ENCODE measurements around the gene ARHGAP4.

ARHGAP4 gene

GRCh38 chrX:153862369-153863250 is 63.5 kb downstream of the ARHGAP4 start:
- H3K27me3 Mint-ChIP-seq (ENCODE audit: low read depth): no peaks in the 10 kb centered on the region
- no peaks in the 10 kb centered on the region for H3K36me3 Mint-ChIP-seq (ENCODE audit: low read depth)
- no peak overlapping the region for H3K27ac Mint-ChIP-seq

DNA sequence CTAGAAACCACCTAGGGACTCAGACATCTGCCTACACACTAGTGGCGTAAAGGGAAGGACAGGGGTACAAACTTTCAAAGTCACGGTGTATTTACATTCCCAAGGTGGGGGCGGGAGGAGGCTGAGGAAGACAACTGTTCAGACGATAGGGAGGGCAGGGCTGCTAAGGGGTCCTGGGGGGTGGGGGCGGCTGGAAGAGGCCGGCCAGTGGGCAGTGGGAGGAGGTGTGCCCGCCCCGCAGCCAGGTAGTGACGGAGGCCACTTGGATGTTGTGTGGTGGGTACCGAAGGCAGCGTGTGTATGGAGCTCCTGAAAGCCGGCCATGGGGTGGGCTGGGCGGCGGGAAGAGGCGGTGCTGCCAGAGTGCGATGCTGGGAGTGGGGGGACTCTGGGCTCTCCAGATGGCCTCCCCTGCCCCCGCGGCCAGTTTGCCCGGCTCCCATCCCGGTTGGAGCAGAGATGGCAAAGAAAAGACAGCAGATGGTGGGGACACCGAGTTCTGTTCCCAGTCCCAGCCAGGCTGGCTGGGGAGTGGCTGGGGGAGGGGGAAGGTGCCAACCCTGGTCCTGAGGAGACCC is 64.2 kb downstream of the ARHGAP4 start:
- no peak overlapping the region for H3K27ac Mint-ChIP-seq
- peaks cover 4% of the 10 kb centered on the region for H3K4me1 Mint-ChIP-seq (ENCODE audit: low read depth)
- H3K36me3 Mint-ChIP-seq (ENCODE audit: low read depth): no peaks in the 10 kb centered on the region
- H3K27me3 Mint-ChIP-seq (ENCODE audit: low read depth): no peaks in the 10 kb centered on the region
- no peaks in the 10 kb centered on the region for H3K9me3 Mint-ChIP-seq
- H3K4me3 Mint-ChIP-seq: no peak overlapping the region

More at GRCh38 chrX:153862369-153863250, 63.5 kb downstream of the ARHGAP4 start:
- no peak overlapping the region for H3K4me3 Mint-ChIP-seq
- no peaks in the 10 kb centered on the region for H3K9me3 Mint-ChIP-seq
- peaks cover 1% of the 10 kb centered on the region for H3K4me1 Mint-ChIP-seq (ENCODE audit: low read depth)

DNA sequence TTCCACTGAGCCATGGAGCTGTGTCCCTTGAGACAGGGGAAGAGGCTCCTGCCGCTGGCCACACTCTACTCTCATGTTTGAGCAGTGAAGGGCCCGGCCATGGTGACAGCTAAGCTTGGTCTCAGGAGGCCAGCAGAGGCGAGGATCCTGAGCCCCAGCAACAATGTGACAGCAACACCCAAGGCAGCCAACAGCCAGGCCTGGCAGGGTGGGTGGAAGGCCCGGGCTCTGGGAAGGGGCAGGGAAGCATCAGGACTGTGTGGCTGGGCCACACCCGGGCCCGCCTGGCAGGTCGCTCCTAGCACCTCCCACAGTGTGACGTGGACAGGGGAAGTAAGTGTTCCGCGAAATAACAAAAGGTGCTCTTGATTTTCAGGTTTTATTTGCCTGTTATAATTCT is 64.9 kb downstream of the ARHGAP4 start:
- no peak overlapping the region for H3K4me3 Mint-ChIP-seq
- no peak overlapping the region for H3K27ac Mint-ChIP-seq
- peaks cover 4% of the 10 kb centered on the region for H3K4me1 Mint-ChIP-seq (ENCODE audit: low read depth)
- H3K36me3 Mint-ChIP-seq (ENCODE audit: low read depth): no peaks in the 10 kb centered on the region
- no peaks in the 10 kb centered on the region for H3K27me3 Mint-ChIP-seq (ENCODE audit: low read depth)
- no peaks in the 10 kb centered on the region for H3K9me3 Mint-ChIP-seq
